ENCODE measurements around the gene UTS2B. TPM values are rescaled to one million over a fixed set of nuclear protein-coding genes. Genes with fewer than 3 reads are reported as not detected.

The UTS2B gene
- total RNA-seq, 2 experiments from 2014 or later, result not detected

- ATAC-seq, result no peak
- no peaks in the 10 kb centered on the region for H3K27me3 Mint-ChIP-seq
- no peak overlapping the region for H3K4me3 Mint-ChIP-seq
- no peak overlapping the region for H3K27ac Mint-ChIP-seq
- H3K36me3 Mint-ChIP-seq, result no peaks in the 10 kb centered on the region
- CTCF ChIA-PET, result no interaction called here
- no peaks in the 10 kb centered on the region for H3K4me1 Mint-ChIP-seq
- H3K9me3 Mint-ChIP-seq (ENCODE audit: low read depth), result no peaks in the 10 kb centered on the region
- DNase-seq, result no peak
Observed at GRCh38 chr3:191244242-191244867, 86.0 kb downstream of the UTS2B start.

- H3K27ac Mint-ChIP-seq, result no peak overlapping the region
- peaks cover under 1% of the 10 kb centered on the region for H3K4me1 Mint-ChIP-seq
- ATAC-seq (no peak), DNase-seq (no peak)
- H3K9me3 Mint-ChIP-seq (ENCODE audit: low read depth), result no peaks in the 10 kb centered on the region
- H3K27me3 Mint-ChIP-seq, result no peaks in the 10 kb centered on the region
- no peaks in the 10 kb centered on the region for H3K36me3 Mint-ChIP-seq
- CTCF ChIA-PET, result no interaction called here
- H3K4me3 Mint-ChIP-seq, result no peak overlapping the region
Observed at GRCh38 chr3:191240486-191240885, 89.8 kb downstream of the UTS2B start.

GRCh38 chr3:191239407-191240031 is 90.8 kb downstream of the UTS2B start:
- no peak for ATAC-seq
- Mint-ChIP-seq H3K36me3 (no peaks in the 10 kb centered on the region), H3K4me3 (no peak overlapping the region), H3K27ac (no peak overlapping the region), H3K27me3 (no peaks in the 10 kb centered on the region), H3K4me1 (peaks cover 3% of the 10 kb centered on the region), H3K9me3 (ENCODE audit: low read depth) (no peaks in the 10 kb centered on the region)
- CTCF ChIA-PET, result no interaction called here
- DNase-seq, result no peak

GRCh38 chr3:191238321-191238817 is 92.0 kb downstream of the UTS2B start:
- H3K27ac Mint-ChIP-seq, result no peak overlapping the region
- ATAC-seq (no peak), DNase-seq (no peak)
- CTCF ChIA-PET, result no interaction called here
- H3K9me3 Mint-ChIP-seq (ENCODE audit: low read depth), result no peaks in the 10 kb centered on the region
- H3K4me3 Mint-ChIP-seq, result no peak overlapping the region
- H3K4me1 Mint-ChIP-seq, result peaks cover 3% of the 10 kb centered on the region
- H3K27me3 Mint-ChIP-seq, result no peaks in the 10 kb centered on the region
- no peaks in the 10 kb centered on the region for H3K36me3 Mint-ChIP-seq

- no peaks in the 10 kb centered on the region for H3K9me3 Mint-ChIP-seq (ENCODE audit: low read depth)
- ATAC-seq, result no peak
- no peaks in the 10 kb centered on the region for H3K27me3 Mint-ChIP-seq
- no peak for DNase-seq
- H3K36me3 Mint-ChIP-seq, result no peaks in the 10 kb centered on the region
- no peak overlapping the region for H3K27ac Mint-ChIP-seq
- H3K4me1 Mint-ChIP-seq, result peaks cover 3% of the 10 kb centered on the region
- CTCF ChIA-PET, result no interaction called here
- no peak overlapping the region for H3K4me3 Mint-ChIP-seq
Observed at GRCh38 chr3:191237047-191237882, 93.1 kb downstream of the UTS2B start.

- peaks cover 3% of the 10 kb centered on the region for H3K4me1 Mint-ChIP-seq
- no peaks in the 10 kb centered on the region for H3K36me3 Mint-ChIP-seq
- no peak for ATAC-seq
- H3K27me3 Mint-ChIP-seq, result no peaks in the 10 kb centered on the region
- H3K27ac Mint-ChIP-seq, result no peak overlapping the region
- no peak overlapping the region for H3K4me3 Mint-ChIP-seq
- CTCF ChIA-PET, result no interaction called here
- DNase-seq, result no peak
- H3K9me3 Mint-ChIP-seq (ENCODE audit: low read depth), result no peaks in the 10 kb centered on the region
Observed at GRCh38 chr3:191236646-191237045, 93.7 kb downstream of the UTS2B start.

GRCh38 chr3:191235331-191236314 is 94.7 kb downstream of the UTS2B start:
- ATAC-seq (peak; percentile 20), DNase-seq (no peak)
- Mint-ChIP-seq H3K4me3 (no peak overlapping the region), H3K27ac (no peak overlapping the region), H3K36me3 (no peaks in the 10 kb centered on the region), H3K4me1 (peaks cover 3% of the 10 kb centered on the region), H3K27me3 (no peaks in the 10 kb centered on the region), H3K9me3 (ENCODE audit: low read depth) (no peaks in the 10 kb centered on the region)
- CTCF ChIA-PET, result no interaction called here

GRCh38 chr3:191234216-191234615 is 96.1 kb downstream of the UTS2B start:
- DNase-seq (no peak), ATAC-seq (no peak)
- Mint-ChIP-seq H3K27ac (no peak overlapping the region), H3K4me1 (peaks cover 3% of the 10 kb centered on the region), H3K9me3 (ENCODE audit: low read depth) (no peaks in the 10 kb centered on the region), H3K36me3 (no peaks in the 10 kb centered on the region), H3K27me3 (no peaks in the 10 kb centered on the region), H3K4me3 (no peak overlapping the region)
- CTCF ChIA-PET, result no interaction called here

- Mint-ChIP-seq H3K27me3 (no peaks in the 10 kb centered on the region), H3K36me3 (no peaks in the 10 kb centered on the region), H3K4me3 (no peak overlapping the region), H3K27ac (no peak overlapping the region), H3K4me1 (no peaks in the 10 kb centered on the region), H3K9me3 (ENCODE audit: low read depth) (no peaks in the 10 kb centered on the region)
- DNase-seq, result no peak
- CTCF ChIA-PET, result no interaction called here
- no peak for ATAC-seq
Observed at GRCh38 chr3:191227541-191227940, 102.8 kb downstream of the UTS2B start.

- H3K27ac Mint-ChIP-seq, result no peak overlapping the region
- peaks cover 2% of the 10 kb centered on the region for H3K9me3 Mint-ChIP-seq (ENCODE audit: low read depth)
- CTCF ChIA-PET, result no interaction called here
- H3K4me3 Mint-ChIP-seq, result no peak overlapping the region
- no peaks in the 10 kb centered on the region for H3K36me3 Mint-ChIP-seq
- no peaks in the 10 kb centered on the region for H3K27me3 Mint-ChIP-seq
- ATAC-seq, result no peak
- DNase-seq, result no peak
- H3K4me1 Mint-ChIP-seq, result no peaks in the 10 kb centered on the region
Observed at GRCh38 chr3:191221638-191222037, 108.7 kb downstream of the UTS2B start.

- H3K9me3 Mint-ChIP-seq (ENCODE audit: low read depth), result peaks cover 2% of the 10 kb centered on the region
- H3K4me3 Mint-ChIP-seq, result no peak overlapping the region
- no peaks in the 10 kb centered on the region for H3K4me1 Mint-ChIP-seq
- CTCF ChIA-PET, result no interaction called here
- H3K27ac Mint-ChIP-seq, result no peak overlapping the region
- ATAC-seq, result no peak
- no peaks in the 10 kb centered on the region for H3K36me3 Mint-ChIP-seq
- no peak for DNase-seq
- H3K27me3 Mint-ChIP-seq, result no peaks in the 10 kb centered on the region
Observed at GRCh38 chr3:191220908-191221307, 109.4 kb downstream of the UTS2B start.

GRCh38 chr3:191217301-191217700 is 113.0 kb downstream of the UTS2B start:
- peaks cover 2% of the 10 kb centered on the region for H3K9me3 Mint-ChIP-seq (ENCODE audit: low read depth)
- no peak for DNase-seq
- ATAC-seq, result no peak
- H3K4me1 Mint-ChIP-seq, result no peaks in the 10 kb centered on the region
- no peaks in the 10 kb centered on the region for H3K27me3 Mint-ChIP-seq
- no peak overlapping the region for H3K4me3 Mint-ChIP-seq
- H3K36me3 Mint-ChIP-seq, result no peaks in the 10 kb centered on the region
- CTCF ChIA-PET, result no interaction called here
- no peak overlapping the region for H3K27ac Mint-ChIP-seq

All from activated CD8-positive, alpha-beta memory T cell treated with anti-CD3 and anti-CD28 coated beads, Interleukin-2, amount 10 ng/mL, durations not matched to agents 7 days and 5 days (primary cell).